ENCODE results near the gene NCOA6.

DNA sequence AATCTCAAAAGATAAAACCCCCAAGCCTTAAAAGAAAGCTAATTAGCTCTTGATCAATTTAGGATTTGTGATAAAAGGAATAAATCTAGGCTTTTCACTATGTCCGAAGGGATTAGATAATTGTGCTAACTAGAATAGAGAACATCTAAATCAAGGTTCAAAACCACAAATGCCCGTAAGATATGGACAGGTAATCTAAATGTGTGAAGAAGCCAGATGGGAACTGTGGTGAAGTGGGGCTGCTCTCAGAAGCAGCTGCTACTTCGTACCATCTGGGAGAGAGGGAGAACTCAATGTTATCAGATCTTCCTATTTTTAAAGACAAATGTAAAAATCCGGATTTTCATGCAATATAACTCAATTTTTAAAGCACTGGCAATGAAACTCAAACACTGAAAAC lies 44.2 kb downstream of the NCOA6 start:
- TF ChIP-seq, protein P1, sequence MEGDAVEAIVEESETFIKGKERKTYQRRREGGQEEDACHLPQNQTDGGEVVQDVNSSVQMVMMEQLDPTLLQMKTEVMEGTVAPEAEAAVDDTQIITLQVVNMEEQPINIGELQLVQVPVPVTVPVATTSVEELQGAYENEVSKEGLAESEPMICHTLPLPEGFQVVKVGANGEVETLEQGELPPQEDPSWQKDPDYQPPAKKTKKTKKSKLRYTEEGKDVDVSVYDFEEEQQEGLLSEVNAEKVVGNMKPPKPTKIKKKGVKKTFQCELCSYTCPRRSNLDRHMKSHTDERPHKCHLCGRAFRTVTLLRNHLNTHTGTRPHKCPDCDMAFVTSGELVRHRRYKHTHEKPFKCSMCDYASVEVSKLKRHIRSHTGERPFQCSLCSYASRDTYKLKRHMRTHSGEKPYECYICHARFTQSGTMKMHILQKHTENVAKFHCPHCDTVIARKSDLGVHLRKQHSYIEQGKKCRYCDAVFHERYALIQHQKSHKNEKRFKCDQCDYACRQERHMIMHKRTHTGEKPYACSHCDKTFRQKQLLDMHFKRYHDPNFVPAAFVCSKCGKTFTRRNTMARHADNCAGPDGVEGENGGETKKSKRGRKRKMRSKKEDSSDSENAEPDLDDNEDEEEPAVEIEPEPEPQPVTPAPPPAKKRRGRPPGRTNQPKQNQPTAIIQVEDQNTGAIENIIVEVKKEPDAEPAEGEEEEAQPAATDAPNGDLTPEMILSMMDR (IDR thresholded peaks at IDR 0.05; ENCODE audit: low read length) = no peak
- TF ChIP-seq EZH2 (IDR thresholded peaks at IDR 0.05; ENCODE audit: borderline replicate concordance, low read length) = no peak
